ENCODE measurements around the gene UBL4B.

Gene UBL4B

DNA sequence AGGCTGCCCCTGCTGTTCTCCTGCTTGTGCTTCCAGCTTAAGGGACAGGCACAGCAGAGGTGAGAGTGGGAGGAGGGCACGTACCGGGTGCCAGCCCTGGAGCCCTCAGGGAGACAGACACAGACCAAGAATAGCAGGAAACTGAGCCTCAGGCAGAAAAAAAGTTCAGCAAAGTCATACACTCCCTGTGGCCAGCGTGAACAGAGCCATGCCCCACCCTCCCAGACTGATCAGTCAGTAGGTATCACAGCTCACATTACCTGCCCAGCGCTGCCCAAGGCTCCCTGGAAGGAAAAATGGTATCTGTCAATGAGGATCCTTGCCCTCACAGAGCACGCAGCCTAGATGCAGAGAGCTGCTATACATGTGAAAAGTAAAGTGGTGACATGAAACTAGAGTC, 1.3 kb downstream of the UBL4B start:
- FAIRE-seq, result no peak
- DNase-seq (ENCODE audit: low spot score), result no peak

DNA sequence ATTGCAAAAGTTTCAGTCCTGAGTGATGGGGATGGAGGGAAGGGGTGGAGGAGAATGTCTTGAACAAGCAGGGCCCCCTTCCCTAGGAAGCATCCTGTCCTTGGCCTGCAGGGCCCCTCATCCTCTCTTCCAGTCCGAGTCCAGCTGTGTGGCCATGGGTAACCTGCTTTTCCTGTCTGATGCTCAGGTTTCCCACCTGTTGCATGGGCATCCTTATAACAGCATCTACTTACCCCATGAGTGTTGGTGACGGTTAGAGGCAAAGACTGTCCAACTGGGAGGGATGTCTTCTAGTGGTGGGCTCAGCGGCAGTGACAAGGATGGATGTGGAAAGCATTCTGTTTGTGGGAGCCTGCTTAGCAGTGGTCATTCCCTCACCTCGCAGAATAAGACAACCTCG, 1.9 kb downstream of the UBL4B start:
- DNase-seq (ENCODE audit: low spot score) (no peak), FAIRE-seq (no peak)

DNA sequence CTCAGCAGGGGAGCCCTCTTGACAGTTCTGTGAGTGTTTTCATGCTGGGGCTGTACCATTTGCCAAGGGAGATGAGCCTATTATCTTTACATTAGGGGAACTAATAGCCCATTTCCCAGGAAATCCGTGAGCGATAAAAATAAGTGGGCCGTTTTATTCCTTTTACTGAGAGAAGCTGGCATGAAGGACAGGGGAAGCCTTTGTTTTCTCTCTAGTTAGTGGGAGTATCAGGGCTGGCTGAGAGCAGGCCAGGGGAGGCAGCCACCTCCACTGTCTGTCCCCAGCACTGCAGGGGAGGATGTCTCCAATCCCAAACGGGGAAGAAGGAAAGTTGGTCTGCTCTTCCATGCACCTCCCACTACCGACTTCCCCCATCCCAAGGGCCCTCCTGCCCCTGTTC, 2.5 kb downstream of the UBL4B start:
- DNase-seq (ENCODE audit: low spot score), result no peak
- no peak for FAIRE-seq

DNA sequence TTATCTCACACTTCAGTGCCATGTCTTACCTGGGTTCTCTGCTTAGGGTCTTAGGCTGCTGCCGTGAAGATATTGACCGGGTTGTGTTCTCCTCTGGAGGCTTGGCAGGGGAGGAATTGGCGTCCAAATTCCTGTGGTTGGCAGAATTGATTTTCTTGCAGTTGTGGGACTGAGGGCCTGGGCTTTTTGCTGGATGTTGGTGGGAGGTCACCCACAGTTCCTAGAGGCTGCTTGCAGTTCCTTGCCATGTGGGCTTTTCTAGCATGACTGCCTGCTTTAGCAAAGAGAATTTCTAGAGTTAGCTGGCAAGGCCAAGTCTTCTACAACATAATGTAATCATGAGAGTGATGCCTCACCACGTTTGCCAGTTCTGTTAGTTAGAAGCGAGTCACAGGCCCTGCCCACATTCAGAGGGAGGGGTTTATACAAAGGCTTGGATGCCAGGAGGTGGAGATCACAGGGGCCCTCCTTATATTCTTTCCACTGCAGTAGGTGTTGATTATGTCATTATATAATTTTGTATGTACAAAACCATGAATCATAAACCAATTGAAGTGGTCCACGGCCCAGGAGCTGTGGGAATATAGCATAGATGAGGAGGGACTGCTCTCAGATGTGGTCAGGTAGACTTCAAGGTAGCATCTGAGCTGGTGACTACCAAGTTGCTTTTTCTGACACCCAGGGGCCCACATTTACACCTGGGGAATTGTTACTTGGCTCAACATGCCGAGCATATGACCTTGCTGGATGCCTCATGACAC, 6.6 kb downstream of the UBL4B start:
- no peak for FAIRE-seq

DNA sequence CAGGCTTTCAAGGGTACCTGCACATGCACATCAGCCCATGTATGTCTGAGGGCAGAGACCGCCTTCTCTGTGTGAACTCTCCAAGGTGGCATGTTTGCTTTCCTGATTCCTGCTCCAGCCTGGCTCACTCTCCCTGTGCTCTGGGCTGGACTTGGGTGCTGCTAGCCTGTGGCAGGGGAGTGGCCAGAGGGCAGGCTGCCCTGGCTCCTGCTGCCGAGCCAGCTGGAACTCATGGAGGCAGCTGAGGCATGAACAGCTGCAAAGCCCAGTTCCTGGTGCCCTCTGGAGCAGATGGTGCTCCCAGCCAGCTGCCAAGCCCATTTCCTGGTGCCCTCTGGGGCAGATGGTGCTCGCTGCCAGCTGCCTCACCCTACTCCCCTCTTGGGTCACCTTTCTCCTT, 7.6 kb downstream of the UBL4B start:
- no peak for DNase-seq (ENCODE audit: low spot score)

More for the DNA sequence above, 6.6 kb downstream of the UBL4B start:
- no peak for DNase-seq (ENCODE audit: low spot score)

DNA sequence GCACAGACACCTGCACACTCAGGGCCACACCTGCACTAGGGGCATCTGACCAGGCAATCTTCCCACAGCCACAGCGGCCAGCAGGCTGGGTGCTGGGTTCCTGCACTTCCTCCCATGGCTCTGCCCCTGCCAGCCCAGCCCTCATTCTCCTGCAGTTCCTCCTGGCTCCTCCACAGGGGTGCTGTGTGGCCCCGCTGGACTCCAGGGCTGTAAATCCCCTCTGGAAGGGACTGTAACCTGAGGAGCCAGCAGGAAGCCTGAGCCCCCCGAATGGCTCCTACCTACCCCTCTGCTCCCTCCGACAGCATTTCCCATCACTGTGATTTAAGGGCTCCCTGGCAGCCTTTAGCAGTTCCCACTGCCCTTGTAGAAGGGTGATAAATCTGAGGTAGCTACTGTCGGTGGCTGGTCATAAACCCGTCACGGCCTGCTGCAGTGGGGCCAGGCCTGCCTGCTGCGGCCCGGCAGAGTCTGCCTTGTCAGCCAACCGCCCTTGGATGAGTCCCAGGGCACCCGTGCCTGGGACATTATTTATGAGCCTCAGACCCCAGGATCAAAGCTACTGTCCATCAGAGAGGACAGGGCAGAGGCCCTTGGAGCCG, 8.8 kb downstream of the UBL4B start:
- no peak for FAIRE-seq

More for the DNA sequence above, 7.6 kb downstream of the UBL4B start:
- FAIRE-seq, result no peak

DNA sequence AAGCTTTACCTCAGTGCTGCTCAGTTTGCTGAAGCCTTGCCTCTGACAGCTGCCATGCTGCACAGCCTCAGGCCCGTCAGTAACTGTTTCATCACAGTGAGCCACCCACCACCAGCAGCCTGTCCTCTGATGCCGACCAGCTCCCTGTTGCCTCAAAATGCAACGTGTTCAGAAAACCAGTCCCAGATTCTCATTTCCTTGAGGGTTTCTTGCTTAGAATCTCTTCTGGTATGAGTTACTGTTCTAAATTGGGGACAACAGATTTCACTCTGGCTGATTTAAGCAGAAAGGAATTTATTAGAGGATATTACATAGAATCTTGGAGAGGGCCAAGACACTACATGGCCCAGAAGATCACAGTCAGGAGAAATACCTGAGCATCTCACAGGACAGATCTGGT, 11.0 kb downstream of the UBL4B start:
- DNase-seq (ENCODE audit: low spot score), result no peak
- no peak for FAIRE-seq

More for the DNA sequence above, 8.8 kb downstream of the UBL4B start:
- DNase-seq (ENCODE audit: low spot score), result no peak

DNA sequence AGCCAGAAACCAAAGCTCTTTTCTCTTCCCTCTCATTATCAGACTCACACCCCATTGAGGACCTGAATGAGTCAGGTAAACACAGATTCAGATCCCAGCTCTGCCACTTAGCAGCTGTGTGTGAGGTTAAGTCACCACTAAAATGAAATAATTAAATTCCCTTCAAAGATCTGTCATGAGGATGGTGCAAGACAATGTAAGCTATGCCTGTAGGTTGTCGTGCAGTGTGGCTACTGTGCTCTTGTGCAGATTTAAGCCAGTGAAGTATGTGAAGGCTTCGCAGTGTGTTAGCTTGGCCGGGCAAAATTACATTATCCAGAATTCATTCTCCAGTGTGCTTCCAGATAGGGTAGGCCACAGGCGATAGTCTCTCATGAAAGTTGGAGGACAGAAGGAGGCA, 13.6 kb downstream of the UBL4B start:
- DNase-seq (ENCODE audit: low spot score), result no peak
- FAIRE-seq, result no peak

DNA sequence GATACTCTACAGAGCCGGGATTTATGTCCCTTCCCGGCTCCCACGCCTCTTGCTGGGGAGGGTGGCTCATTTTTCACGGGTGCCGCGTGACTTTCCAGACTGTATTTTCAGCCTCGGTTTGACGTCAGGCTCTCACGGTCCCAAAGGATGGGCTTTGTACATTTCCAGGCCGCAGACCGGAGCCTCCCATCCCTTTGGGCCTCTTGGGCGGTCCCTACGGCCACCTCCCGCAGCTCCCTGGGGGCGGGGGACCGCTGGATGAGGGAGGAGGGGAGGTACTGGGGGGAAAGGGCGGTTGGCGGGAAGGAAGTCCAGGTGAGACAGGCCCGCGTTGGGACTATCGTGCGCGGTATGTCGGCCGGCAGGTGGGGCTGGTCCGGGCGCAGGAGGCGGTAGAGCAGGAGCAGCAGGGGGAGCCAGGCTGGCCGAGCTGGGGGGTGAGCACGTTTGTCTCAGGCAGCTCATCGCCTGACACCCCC, 17.9 kb downstream of the UBL4B start:
- DNase-seq (ENCODE audit: low spot score), result no peak
- no peak for FAIRE-seq

DNA sequence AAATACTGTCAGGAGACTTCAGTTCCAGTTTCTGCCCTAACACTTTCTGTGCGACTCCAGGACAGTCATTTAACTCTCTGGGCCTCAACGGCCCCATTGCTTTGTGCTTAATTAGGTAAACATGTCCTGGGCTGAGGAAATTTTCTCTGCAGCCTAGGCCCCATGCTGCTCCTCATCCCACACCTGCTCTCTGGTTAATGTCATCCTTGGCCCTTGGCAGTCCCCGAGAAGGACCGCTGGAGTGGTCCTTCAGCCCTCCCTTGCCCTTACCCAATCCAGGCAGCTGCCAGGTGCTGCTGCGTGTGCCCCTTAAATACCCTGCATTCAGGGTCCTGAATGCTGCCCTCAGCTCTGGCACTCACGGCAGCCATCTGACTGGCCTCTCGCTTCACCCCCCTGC, 18.7 kb downstream of the UBL4B start:
- no peak for FAIRE-seq
- no peak for DNase-seq (ENCODE audit: low spot score)

DNA sequence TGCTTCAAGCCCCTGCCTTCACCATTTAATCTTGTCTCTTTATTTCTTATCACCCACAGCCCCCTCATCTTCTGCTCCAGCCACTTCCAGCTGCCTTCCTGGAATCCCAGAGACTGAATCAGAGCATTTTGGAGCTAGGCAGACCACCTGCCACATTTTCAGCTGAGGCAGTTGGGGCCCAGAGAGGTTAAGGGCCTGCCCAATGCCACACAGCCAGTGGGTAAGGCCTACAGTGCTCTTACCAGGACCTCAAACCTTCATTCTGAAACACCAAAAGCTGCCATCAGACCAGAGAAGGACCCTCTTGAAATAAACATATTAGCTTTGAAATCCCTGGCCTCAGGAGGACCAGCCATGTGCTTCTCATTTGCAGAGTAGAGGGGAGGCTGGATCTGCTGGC, 20.4 kb downstream of the UBL4B start:
- no peak for FAIRE-seq

DNA sequence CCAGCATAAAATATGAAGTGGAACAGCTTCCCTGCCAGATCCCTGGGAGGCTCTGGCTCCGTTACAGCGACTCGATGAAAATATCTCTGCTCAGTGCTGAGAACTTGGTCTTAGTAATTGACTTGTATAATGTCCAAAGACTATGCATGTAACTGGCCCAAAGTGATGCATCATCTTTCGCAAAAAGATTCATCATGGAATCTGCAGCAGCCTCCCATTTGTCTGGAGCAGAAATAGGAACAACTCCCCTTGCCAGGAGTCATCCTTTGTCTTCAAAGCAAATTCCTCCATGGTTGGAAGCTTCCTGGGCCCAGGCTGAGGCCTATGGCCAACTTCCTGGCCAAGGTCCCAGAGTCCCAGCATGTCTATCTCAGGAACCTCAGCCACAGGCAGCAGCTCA, 21.2 kb downstream of the UBL4B start:
- DNase-seq (ENCODE audit: low spot score) (no peak), FAIRE-seq (no peak)

More for the DNA sequence above, 20.4 kb downstream of the UBL4B start:
- no peak for DNase-seq (ENCODE audit: low spot score)

DNA sequence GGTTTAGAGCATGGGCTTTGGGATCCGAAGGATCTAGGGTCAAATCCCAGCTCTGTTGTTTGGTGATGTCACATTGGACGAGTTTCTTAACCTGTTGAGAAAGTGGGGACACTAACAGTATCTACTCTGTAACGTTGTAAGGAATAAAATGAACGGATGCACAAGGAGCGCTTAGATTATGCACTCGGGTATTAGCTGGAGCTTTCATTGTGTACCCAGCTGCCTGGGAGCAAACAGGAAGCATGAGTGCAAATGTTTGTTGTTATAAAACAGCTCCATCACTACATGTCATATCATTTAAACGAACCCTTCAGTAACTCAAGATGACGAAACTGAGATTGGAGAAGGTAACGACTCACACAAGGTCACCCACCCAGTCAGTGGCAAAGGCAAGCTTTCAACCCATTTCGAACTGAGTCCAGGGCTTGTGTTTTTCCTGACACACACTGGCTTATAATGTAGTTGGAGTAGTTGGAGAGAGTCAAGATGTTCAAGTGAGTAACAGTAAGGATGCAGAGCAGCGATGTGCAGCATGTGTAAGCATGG, 21.9 kb downstream of the UBL4B start:
- FAIRE-seq (no peak), DNase-seq (ENCODE audit: low spot score) (no peak)

DNA sequence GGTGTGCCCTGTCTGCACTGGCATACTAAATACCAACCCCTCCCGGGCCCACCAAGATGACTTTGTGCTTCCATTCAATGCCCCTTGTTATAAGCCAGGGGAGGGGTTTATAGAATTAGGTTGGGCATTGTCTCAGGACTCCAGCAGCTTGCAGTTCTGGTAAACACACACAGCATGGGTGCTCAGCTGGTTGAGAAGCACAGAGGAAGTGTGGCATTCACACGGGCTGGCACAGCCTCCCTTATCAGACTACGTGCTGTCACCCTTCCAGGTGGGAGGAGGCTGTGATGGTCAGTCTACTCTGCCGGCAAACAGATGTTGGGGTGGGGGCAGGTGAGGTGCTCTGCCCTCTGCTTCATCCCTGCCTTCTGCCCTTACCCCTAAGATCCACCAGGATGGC, 23.0 kb downstream of the UBL4B start:
- DNase-seq (ENCODE audit: low spot score) (no peak), FAIRE-seq (no peak)

DNA sequence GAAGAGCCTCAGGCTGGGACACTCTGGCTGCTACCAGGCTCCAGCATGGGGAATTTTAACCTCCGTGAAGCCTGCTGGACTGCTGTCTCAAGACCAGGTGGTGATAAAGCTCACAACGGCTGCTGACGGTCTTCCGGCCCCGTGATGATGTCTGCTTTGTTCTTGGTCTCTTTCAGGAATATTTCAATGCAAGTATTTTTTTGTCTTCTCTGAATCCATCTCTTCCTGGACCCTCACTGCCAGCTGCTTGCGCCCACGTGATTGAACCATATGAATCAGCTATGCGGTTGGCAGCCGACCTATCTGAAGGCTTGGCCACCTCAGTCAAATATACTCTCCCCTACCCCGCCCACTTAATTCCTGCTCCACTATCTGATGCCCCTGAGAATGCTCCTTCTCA, 23.4 kb downstream of the UBL4B start:
- DNase-seq (ENCODE audit: low spot score) (no peak), FAIRE-seq (no peak)

DNA sequence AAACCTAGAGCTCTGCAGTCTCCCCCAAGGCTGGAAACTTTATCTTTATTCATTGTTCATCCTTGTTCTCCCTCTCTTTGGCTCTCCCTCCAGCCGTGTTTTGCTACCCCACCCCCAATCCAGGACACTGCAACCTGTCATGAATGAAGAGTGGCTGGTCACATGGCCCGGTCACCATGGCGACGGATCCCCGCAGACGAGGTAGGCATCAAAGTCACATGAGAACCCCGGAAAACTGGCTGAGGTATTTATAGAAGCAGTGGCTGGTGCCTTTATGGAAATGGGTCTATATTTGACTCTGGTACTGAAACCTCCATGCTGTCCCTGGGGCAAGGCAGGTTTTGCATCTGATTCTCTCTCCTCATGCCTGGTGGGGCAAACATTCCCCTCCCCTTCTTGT, 24.7 kb downstream of the UBL4B start:
- no peak for FAIRE-seq

DNA sequence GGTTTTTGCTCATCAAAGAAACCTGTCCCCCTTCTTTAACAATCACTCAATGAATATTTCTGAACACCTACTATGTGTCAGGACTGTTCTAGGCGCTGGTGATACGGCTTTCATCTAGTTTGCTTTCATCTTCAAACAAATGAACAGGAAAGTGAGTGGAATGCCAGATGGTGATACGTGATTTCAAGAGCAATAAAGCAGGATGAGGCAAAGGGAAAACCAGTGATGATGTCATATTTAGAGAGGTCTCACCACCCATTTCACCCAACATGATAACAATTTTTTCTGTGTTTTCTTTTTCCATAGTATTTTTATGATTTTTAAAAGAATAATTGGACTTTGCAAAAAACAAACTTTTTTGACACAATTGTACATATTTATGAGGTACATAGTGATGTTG, 26.7 kb downstream of the UBL4B start:
- DNase-seq (ENCODE audit: low spot score), result no peak
- FAIRE-seq, result no peak

More for the DNA sequence above, 24.7 kb downstream of the UBL4B start:
- no peak for DNase-seq (ENCODE audit: low spot score)

DNA sequence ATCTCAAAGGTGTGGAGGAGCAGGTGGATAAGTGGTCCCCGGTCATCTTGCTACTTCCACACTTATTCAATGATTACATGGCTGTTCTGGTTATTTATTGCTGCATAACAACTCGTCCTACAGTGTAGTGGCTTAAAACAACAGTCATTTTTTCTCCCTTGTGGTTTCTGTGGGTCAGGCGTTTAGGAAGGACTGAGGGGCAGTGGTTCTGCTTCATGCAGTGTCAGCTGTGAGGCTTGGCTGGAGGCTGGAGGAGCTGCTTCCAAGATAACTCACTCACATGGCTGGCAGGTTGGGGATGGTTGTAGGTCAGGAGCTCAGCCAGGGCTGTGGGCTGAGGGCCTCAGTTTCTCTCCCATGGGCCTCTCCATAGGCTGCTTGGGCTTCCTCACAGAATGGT, 32.1 kb downstream of the UBL4B start:
- FAIRE-seq, result no peak
- DNase-seq (ENCODE audit: low spot score), result no peak

DNA sequence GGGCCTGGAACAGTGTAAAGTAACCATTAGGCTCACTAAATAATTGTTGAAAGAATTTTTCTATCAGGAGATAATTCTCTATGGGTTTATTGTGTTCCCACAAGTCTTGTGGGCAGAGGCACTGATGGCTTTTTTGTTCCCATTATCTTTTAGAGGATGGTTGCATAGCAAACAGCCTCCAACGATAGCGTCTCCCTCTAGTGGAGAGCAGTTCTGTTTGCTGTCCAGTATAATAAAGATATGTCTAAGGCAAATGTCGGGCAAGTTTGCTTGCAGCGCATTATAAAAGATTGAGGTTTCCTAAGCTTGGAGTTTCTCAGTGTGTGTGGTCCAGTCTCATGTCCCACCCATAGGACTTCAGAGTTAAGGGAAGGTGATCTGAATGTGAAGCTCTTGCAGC, 36.7 kb downstream of the UBL4B start:
- DNase-seq (ENCODE audit: low spot score), result no peak
- FAIRE-seq, result no peak

DNA sequence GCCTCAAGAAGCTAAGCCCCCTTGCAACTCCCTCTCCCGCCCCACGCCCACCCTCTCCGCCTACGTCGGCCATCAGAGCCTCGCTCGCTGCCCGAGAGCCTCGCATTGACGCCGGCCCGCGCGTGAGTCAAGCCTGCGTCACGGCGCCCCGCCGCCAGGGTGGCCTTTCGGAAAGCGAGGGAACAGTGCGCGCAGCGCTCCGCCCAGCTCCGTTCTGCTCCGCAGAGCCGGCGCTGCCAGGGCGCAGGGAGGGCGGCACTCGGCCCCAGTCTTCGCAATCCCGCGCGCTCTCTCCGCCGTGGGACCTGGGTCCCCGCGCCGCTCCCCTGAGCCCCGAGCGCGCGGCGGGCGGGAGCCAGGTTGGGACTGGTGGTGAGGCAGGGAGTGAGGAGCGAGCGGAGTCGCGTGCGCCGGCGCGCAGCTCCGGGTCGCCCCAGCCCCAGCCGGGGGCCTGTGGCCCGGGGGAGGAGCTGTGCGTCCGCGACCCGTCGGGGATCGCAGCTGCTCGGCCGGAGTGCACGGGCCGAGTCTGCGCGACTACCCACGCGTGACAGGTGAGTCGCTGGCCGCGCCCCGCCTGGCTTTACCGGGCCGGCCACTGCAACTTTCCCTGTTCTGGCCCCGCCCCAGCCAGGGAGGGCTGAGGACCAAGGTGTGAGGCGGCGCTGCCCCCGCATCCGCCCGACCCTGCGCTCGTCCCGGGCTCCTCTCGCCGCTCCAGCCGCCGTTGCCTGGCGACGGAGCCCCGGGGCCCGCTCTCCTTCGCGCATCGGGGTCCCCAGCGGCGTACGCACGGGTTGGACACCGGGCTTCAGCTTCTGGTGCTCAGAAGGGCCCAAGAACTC, 38.3 kb downstream of the UBL4B start, which contains the start of gene SLC6A17:
TSS of gene SLC6A17 (plus strand) at position 165 of the 845 bp plus-strand sequence. CDS start 16,436 bp downstream, outside the sequence.
- FAIRE-seq, result no peak
- no peak for DNase-seq (ENCODE audit: low spot score)

DNA sequence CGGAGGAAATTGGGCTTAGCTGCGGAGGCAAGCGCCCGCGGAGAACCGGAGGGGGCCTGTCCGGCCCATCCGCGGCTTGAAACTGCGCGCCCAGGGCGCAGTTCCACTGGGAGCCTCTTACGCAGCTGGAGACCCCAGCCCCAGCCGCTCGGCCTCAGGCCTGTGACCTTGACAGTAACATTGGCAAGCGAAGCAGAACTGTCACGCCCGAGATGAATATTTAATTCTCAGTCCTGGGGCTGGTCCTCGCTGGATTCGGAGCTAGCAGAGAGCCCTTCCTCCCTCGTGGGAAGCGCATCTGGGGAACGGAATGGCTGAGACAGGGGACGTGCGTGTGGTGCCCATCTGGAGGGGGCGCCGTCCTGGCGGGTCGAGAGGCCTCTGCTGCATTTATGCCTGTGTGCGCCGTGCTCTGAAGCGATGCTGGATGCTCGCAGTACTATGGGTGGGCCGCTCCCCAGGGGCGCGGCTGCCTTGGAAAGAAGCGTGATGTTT, 39.0 kb downstream of the UBL4B start:
- no peak for DNase-seq (ENCODE audit: low spot score)
- FAIRE-seq, result no peak
